ENCODE data around the gene NOTCH4.
"Not testable (repeated sequence)": the region's sequence is repeated elsewhere in the genome, so short reads cannot be mapped to it uniquely, and the experiment has no call there.

The NOTCH4 gene

GRCh38 chr6:32192608-32193039 is 31.2 kb downstream of the NOTCH4 start, which contains the start of gene GPSM3:
Gene GPSM3 (minus strand): TSS chr6:32192643. CDS start chr6:32192513, 130 bp downstream.
- DNase-seq, result peak; percentile 22 to 25

- DNase-seq, result no peak
Observed at GRCh38 chr6:32191696-32192607, 31.9 kb downstream of the NOTCH4 start.

GRCh38 chr6:32190911-32191677 is 32.8 kb downstream of the NOTCH4 start:
- DNase-seq, result no peak

- peak; percentile 86 to 89 for DNase-seq
Observed at GRCh38 chr6:32190054-32190851, 33.6 kb downstream of the NOTCH4 start, which contains the start of gene PBX2. Gene PBX2 (minus strand): TSS chr6:32190202. CDS start chr6:32189915, 287 bp downstream.

GRCh38 chr6:32189742-32190053 is 34.2 kb downstream of the NOTCH4 start:
- DNase-seq, result no peak

GRCh38 chr6:32189069-32189741 is 34.7 kb downstream of the NOTCH4 start:
- DNase-seq, result no peak

- no peak for DNase-seq
Observed at GRCh38 chr6:32188381-32189068, 35.3 kb downstream of the NOTCH4 start.

- not testable (repeated sequence) for DNase-seq
Observed at GRCh38 chr6:32187725-32188380, 36.0 kb downstream of the NOTCH4 start.

GRCh38 chr6:32187009-32187709 is 36.7 kb downstream of the NOTCH4 start:
- no peak for DNase-seq

- DNase-seq, result not testable (repeated sequence)
Observed at GRCh38 chr6:32186151-32186840, 37.6 kb downstream of the NOTCH4 start.

GRCh38 chr6:32185681-32186131 is 38.2 kb downstream of the NOTCH4 start:
- DNase-seq, result peak; percentile 41 to 49

- DNase-seq, result no peak
Observed at GRCh38 chr6:32184084-32184640, 39.7 kb downstream of the NOTCH4 start, which contains the start of gene AGER. Gene AGER (minus strand): TSS chr6:32184253. CDS start chr6:32184222, 31 bp downstream.

- no peak for DNase-seq
Observed at GRCh38 chr6:32183483-32184083, 40.3 kb downstream of the NOTCH4 start.

GRCh38 chr6:32183030-32183429 is 40.8 kb downstream of the NOTCH4 start:
- no peak for DNase-seq

GRCh38 chr6:32182555-32182981 is 41.3 kb downstream of the NOTCH4 start:
- DNase-seq, result no peak

GRCh38 chr6:32181915-32182529 is 41.8 kb downstream of the NOTCH4 start:
- no peak for DNase-seq

- no peak for DNase-seq
Observed at GRCh38 chr6:32181148-32181702, 42.6 kb downstream of the NOTCH4 start.
